K562 (cell line): ENCODE data around the gene FMO2. TPM values are rescaled to one million over a fixed set of nuclear protein-coding genes. Genes with fewer than 3 reads are reported as not detected.

ENCODE experiments used
- ATAC-seq: fragments of 200-7000 bp; cut with Tn5 transposase; 3 replicates; pipeline ENCODE4 v1.9.1; 2020; ENCODE audit warnings: moderate library complexity
- BruUV-seq: library from RNA; stranded (reverse); fragments of 400-500 nt; replicated peaks from 2 replicates; lab custom pipeline; 2021; lab: Mats Ljungman, UMichigan
- CTCF ChIA-PET: fragments of 300-600 bp; formaldehyde crosslinking; extraction: SDS; loops from one replicate; lab custom pipeline; 2021; ENCODE audit warnings: low intra/inter-chr PET ratio; lab: Yijun Ruan, JAX
- POLR2A ChIA-PET: fragments of 300-600, 350-650 bp; sonication (Branson Sonifier 250); formaldehyde crosslinking; extraction: SDS; loops from one replicate; lab custom pipeline; 2021; ENCODE audit warnings: antibody characterized with exemption, inconsistent platforms; lab: Yijun Ruan, JAX
- DNase-seq, 4 experiments: peaks; one replicate each; pipeline versions ENCODE4 v3.0.0 to v3.0.0-alpha.2; 2011 to 2018; ENCODE audit warnings: low spot score in 3 of 4, mixed read lengths in 3 of 4; ENCODE audit errors: extremely low read depth in 1 of 4
- FAIRE-seq: peaks from 2 replicates; lab custom pipeline; 2011; peaks lifted over from hg19 to GRCh38; lab: Jason Lieb, UNC
- H2AFZ ChIP-seq: 2 replicates; pipeline ENCODE4 v1.6.0; 2011; ENCODE audit warnings: low read depth, low read length, control low read depth, inconsistent platforms
- H3K27ac ChIP-seq: fragments of 200-600 bp; 3 replicates; pipeline ENCODE4 v1.8.0; 2011; ENCODE audit warnings: low read depth, mild to moderate bottlenecking, control low read depth, inconsistent platforms, low read length, moderate library complexity, mixed read lengths; ENCODE audit errors: extremely low read depth
- H3K27me3 ChIP-seq, 2 experiments: fragments of 300-600 bp in 1 of 2; 2 replicates in 1 of 2; 3 replicates in 1 of 2; pipeline versions ENCODE4 v1.6.0 to v1.8.0; 2011; ENCODE audit warnings: inconsistent platforms in 2 of 2, low read length in 2 of 2, mild to moderate bottlenecking in 1 of 2, mixed read lengths in 1 of 2, moderate library complexity in 1 of 2; ENCODE audit not compliant: control insufficient read depth in 2 of 2, insufficient read depth in 2 of 2
- H3K36me3 ChIP-seq: fragments of 300-600 bp; 3 replicates; pipeline ENCODE4 v1.8.0; 2011; ENCODE audit warnings: mild to moderate bottlenecking, low read length, inconsistent platforms; ENCODE audit not compliant: control insufficient read depth, insufficient read depth
- H3K4me1 ChIP-seq, 2 experiments: fragments of 200-600 bp in 1 of 2; replicated peaks in 1 of 2; 2 replicates in 1 of 2; 3 replicates in 1 of 2; pipeline versions ENCODE4 v1.5.1 to v1.8.0; 2011; ENCODE audit warnings: inconsistent platforms in 2 of 2, low read length in 2 of 2, mild to moderate bottlenecking in 1 of 2, mixed read lengths in 1 of 2, moderate library complexity in 1 of 2; ENCODE audit not compliant: control insufficient read depth in 2 of 2, insufficient read depth in 2 of 2
- H3K4me2 ChIP-seq: 2 replicates; pipeline ENCODE4 v1.6.1; 2011; ENCODE audit warnings: low read length, control low read depth, inconsistent platforms, mixed read lengths; ENCODE audit not compliant: insufficient read depth
- H3K4me3 ChIP-seq: fragments of 200-600 bp; sonication (generic), shearing (Covaris generic); 2 replicates; pipeline ENCODE4 v1.5.1; 2016; ENCODE audit warnings: control low read depth, inconsistent platforms
- H3K79me2 ChIP-seq: fragments of 200-600 bp; 3 replicates; pipeline ENCODE4 v1.8.0; 2011; ENCODE audit warnings: low read length, inconsistent platforms; ENCODE audit not compliant: control insufficient read depth, insufficient read depth
- H3K9ac ChIP-seq, 2 experiments: 2 replicates each; pipeline versions ENCODE4 v1.6.0 to v1.6.1; 2011; ENCODE audit warnings: low read depth in 2 of 2, low read length in 2 of 2, control low read depth in 1 of 2, inconsistent platforms in 1 of 2, mild to moderate bottlenecking in 1 of 2, mixed read lengths in 1 of 2; ENCODE audit not compliant: insufficient read depth in 1 of 2
- H3K9me1 ChIP-seq: one replicate; pipeline ENCODE4 v1.6.0; 2011; ENCODE audit warnings: inconsistent platforms, mild to moderate bottlenecking, low read length, moderate library complexity; ENCODE audit not compliant: control insufficient read depth, insufficient read depth
- H3K9me3 ChIP-seq: replicated peaks from 2 replicates; pipeline ENCODE4 v1.5.1; 2011; ENCODE audit warnings: low read depth, low read length, inconsistent platforms; ENCODE audit not compliant: control insufficient read depth, insufficient read depth
- H4K20me1 ChIP-seq: replicated peaks from 2 replicates; pipeline ENCODE4 v1.6.1; 2011; ENCODE audit warnings: low read length, inconsistent platforms, mixed read lengths; ENCODE audit not compliant: control insufficient read depth, insufficient read depth
- BRF1 ChIP-seq: IDR thresholded peaks from 3 replicates; pipeline ENCODE4 v1.6.1; 2011; ENCODE audit warnings: borderline replicate concordance, mild to moderate bottlenecking; ENCODE audit not compliant: insufficient read length; ENCODE audit errors: extremely low read depth
- CHD7 ChIP-seq: fragments of 200-600 bp; sonication (generic); IDR thresholded peaks from one replicate; pipeline ENCODE4 v1.6.1; 2012; ENCODE audit warnings: mild to moderate bottlenecking, low read depth, low read length, inconsistent platforms
- KHSRP ChIP-seq: fragments of 450-650 bp; IDR thresholded peaks from 2 replicates; pipeline ENCODE4 v1.6.1; 2017
- PHF21A ChIP-seq: fragments of 450-650 bp; IDR thresholded peaks from 2 replicates; pipeline ENCODE4 v1.6.1; 2017; ENCODE audit warnings: low read depth, borderline replicate concordance
- POLR3G ChIP-seq: IDR thresholded peaks from 2 replicates; pipeline ENCODE4 v1.6.1; 2011; ENCODE audit not compliant: insufficient read length, insufficient replicate concordance; ENCODE audit errors: extremely low read depth
- XRCC3 ChIP-seq: fragments of 450-650 bp; IDR thresholded peaks from 2 replicates; pipeline ENCODE4 v1.6.1; 2017; ENCODE audit warnings: mild to moderate bottlenecking, moderate library complexity
- ZC3H11A ChIP-seq: IDR thresholded peaks from 2 replicates; pipeline ENCODE4 v1.6.1; 2012; ENCODE audit warnings: low read depth, low read length, improper control_type of control experiment
- ZNF274 ChIP-seq: IDR thresholded peaks from 2 replicates; pipeline ENCODE4 v1.6.1; 2011; ENCODE audit warnings: low read depth, mild to moderate bottlenecking, low read length, moderate library complexity, borderline replicate concordance
- ZNF449 ChIP-seq: fragments of 250-450 bp; sonication (Bioruptor Pico); IDR thresholded peaks from 2 replicates; pipeline ENCODE4 v1.8.0; 2022; ENCODE audit warnings: moderate library complexity, mild to moderate bottlenecking, inconsistent platforms
- WGBS: fragments of 100-300 bp; shearing (Covaris generic); methylation state at CpG from one replicate; pipeline ENCODE4 v1.1.6; 2016; ENCODE audit warnings: low coverage, mixed read lengths; ENCODE audit not compliant: insufficient coverage; ENCODE audit errors: missing lambda C conversion rate; 5-methylcytosine and 5-hydroxymethylcytosine counted together
- in situ Hi-C: fragments of 300-500 bp; cut with MboI; formaldehyde crosslinking; loops from 4 replicates; pipeline ENCODE4 v1.15.0; 2018; ENCODE audit warnings: inconsistent platforms, mixed read lengths
- intact Hi-C: fragments of 100-400 bp; cut with micrococcal nuclease; formaldehyde crosslinking; loops from 2 replicates; pipeline ENCODE4 v1.14.2; 2022
- polyA plus RNA-seq, 8 experiments: library from polyadenylated mRNA; depleted of rRNA in 4 of 8; stranded (reverse) in 5 of 8; unstranded in 3 of 8; fragments of >200 nt; fragmentation: Nextera tagmentation in 2 of 8; fragmentation: Illumina TruSeq in 1 of 8; extraction: Ambion mirVana in 2 of 8; extraction: Trizol in 1 of 8; gene quantifications; 2 replicates each; pipeline versions ENCODE4 v1.2.1 to v1.2.3, GENCODE V29; 2011 to 2014; ENCODE audit warnings: inconsistent platforms in 1 of 8, missing spikeins in 1 of 8
- total RNA-seq, 7 experiments: library from RNA; depleted of rRNA in 6 of 7; stranded (reverse); fragments of >200 nt in 6 of 7; fragmentation: Illumina TruSeq in 2 of 7; extraction: Trizol in 2 of 7; gene quantifications; 2 replicates each; pipeline versions ENCODE4 v1.2.1 to v1.2.3, GENCODE V29; 2011 to 2021; ENCODE audit warnings: low replicate concordance in 1 of 7

FMO2 gene
- total and polyA plus RNA-seq, 9 of the 15 experiments (the other 6 are each of a cell fraction or from before 2014, with no cell fraction given) = not detected

GRCh38 chr1:171213559-171214454 is 28.7 kb downstream of the FMO2 start:
- Histone ChIP-seq H3K36me3 (no peaks in the 10 kb centered on the region), H3K4me2 (no peak overlapping the region), H3K9ac (no peak overlapping the region), H4K20me1 (no peaks in the 10 kb centered on the region), H3K27ac (no peak overlapping the region), H3K9me3 (no peaks in the 10 kb centered on the region), H3K79me2 (no peaks in the 10 kb centered on the region), H3K27me3 (no peaks in the 10 kb centered on the region), H3K4me3 (no peak overlapping the region), H2AFZ (no peak overlapping the region), H3K9me1 (no peaks in the 10 kb centered on the region), H3K4me1 (no peaks in the 10 kb centered on the region)
- 2% methylated on average over 12 of the region's 12 CpGs for WGBS
- ChIA-PET POLR2A (interaction anchor here (0.6 to 0.7 kb wide), 3 partner anchors 25 to 551 kb away, joined by 3 to 4 read pairs (median 3); no protein-coding TSS in a partner anchor), CTCF (no interaction called here)
- no TSS peak for BruUV-seq
- in situ Hi-C loops (no loop called here), intact Hi-C loops (no loop called here)
- ATAC-seq = no peak
- FAIRE-seq = no peak
- no peak for DNase-seq
- TF ChIP-seq KHSRP (no peak), ZNF449 (CRISPR knock-in tag) (no peak), BRF1 (no peak), ZNF274 (no peak), XRCC3 (no peak), POLR3G (no peak), CHD7 (no peak), PHF21A (no peak), ZC3H11A (no peak)
